Pulmonary artery endothelial cell (primary cell): ENCODE measurements around the gene PXDN. TPM values are rescaled to one million over a fixed set of nuclear protein-coding genes. Genes with fewer than 3 reads are reported as not detected.

Experiments used
- DNase-seq: peaks from one replicate; pipeline ENCODE4 v3.0.0-alpha.2; 2011; ENCODE audit warnings: low read depth, low spot score
- total RNA-seq: library from RNA; depleted of rRNA; stranded (reverse); fragments of >200 nt; gene quantifications from 2 replicates; pipeline ENCODE4 v1.2.3, GENCODE V29; 2014

PXDN gene
- total RNA-seq, 1 donor from 2014 or later, result 307 TPM

DNA sequence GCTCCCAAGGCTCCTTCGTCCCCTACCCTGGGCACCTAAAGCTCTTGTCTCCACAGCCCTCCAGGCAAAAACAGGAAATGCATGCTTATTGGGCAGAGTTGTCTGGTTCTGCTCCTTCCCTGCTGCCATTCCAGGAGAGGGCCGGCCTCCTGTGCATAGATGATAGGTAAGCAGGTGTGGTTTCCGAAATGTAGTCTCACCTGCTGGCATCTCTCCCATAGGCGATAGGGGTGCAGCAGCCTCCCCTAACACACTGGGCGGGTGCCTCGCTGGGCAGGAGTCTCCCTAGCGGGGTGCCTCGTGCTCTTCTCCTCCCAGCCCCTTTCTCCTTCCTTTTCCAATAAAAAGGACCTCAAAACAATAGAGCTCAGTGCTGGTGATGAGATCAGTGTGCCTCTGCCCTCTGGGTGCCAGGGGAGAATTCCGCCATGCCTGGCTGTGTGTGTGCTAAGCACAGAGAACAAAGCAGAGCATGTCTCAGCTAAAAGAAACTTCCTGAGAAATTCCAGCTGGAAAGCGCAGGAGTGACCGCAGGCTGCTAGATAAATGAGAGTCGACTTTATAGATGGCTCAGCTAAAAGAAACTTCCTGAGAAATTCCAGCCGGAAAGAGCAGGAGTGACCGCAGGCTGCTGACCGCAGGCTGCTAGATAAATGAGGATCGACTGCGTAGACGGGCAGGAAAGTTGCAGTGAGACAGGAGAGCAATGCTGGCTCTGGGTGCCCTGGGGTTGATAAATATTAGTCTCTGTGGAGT, 11.3 kb upstream of the PXDN start:
- DNase-seq, result peak; percentile 66

DNA sequence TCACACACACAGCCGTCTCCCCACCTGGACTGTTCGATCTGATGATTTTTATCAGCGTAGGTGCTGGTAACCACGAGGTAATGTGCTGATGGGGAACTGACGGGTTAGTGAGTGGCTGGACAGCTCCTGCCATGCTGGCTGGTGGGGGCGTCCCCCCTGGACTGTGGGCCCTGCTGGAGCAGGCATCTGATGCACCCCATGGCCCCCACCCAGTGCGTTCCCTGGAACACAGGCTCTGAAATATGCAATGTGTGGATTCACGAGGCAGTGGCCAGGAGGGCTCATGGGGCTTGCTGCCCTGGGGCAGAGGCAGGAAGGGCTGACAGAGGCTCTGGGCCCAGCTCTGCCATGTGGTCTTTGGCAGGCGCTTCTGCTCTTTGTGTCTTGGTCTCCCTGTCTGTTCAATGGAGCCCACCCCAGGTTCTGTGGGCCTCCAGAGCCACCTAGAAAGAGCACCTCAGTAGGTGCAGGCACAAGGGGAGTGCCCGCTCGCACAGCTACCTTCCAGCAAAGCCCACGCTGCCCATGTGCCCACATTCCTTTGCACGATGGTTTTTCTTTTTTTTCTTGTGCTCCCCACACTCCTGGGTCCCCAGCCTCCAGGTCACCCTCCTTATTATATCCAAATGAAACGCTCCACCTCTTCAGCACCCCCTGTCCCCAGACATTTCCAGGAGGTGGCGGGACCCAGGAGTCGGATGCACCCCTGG, 10.3 kb upstream of the PXDN start:
- DNase-seq, result no peak

DNA sequence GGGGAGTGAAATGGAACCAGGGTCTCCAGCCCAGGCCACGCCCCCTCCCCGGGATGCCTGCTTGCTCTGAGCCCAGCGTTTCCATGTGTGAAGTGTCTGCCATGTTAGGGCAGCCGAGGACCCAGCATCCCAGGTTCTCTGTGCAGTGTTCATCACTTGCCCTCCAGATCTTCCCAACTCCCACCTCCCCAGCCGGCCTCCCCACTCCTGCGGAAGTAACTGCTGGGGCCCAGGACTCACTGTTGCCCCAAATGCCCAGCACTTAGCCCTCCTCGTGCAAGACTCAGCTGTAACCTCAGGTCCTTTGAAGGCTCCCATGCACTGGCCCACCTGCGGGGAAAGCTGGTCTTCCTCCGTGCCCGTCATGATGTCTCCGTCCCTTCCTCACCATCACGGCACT, 9.7 kb upstream of the PXDN start:
- DNase-seq, result no peak

DNA sequence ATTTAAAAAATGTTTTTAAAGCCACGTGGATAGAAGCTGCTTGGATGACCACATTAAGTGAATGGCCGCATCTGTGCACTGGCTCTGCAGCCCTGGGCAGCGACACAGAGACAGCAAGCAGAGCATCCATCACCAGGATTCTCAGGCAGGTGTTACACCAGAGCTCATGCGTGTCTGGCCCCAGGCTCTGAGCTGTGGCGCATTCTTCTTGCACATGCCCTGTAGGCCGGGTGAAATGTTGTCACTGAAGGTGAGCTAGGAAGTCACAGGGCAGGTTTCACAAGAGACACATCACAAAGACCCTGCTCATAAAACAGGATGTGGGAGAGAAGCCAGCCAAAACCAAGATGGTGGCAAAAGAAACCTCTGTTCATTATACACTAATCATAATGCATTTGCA, 8.4 kb upstream of the PXDN start:
- DNase-seq, result no peak

DNA sequence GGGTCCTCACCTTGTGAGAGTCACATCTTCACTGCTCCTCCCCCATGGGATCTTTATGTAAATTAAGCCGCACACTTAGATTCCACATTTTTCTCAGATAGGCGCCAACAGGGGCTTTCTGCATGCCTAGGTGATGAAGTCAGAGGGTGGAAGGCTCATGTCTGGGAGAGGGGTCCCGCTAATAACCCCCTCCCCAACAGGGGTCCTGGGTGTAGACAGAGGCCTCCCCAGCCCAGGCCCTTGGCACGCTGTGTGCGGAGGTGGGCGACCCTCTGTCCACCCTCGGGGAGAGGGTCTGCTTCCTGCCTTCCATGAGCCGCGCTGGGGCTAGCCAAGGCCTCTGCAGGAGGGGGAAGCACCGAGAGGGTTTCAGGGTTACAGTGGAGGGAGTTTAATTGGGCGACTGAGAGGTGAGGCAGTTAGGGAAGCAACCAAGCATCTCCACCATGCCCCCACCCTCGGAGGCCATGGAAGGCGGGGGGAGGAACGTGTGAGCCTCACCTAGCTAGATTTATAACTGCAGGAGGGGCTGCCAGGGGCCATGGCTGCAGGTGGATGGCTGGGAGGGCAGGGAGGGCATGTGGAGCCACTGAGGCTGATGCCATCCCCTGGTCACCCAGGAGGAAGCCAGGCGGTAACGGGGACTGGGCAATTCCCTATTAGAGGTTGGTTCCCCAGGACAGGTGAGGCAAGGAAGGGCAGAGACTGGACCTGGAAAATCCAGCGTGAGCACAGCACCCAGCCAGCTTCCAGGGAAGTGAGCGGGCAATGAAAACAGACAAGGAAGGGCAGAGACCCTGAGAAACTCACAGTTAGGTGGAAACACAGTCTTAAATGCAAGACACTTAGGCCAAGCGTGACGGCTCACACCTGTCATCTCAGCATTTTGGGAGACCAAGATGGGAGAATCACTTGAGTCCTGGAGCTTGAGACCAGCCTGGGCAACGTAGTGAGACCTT, 7.7 kb upstream of the PXDN start:
- DNase-seq, result no peak

DNA sequence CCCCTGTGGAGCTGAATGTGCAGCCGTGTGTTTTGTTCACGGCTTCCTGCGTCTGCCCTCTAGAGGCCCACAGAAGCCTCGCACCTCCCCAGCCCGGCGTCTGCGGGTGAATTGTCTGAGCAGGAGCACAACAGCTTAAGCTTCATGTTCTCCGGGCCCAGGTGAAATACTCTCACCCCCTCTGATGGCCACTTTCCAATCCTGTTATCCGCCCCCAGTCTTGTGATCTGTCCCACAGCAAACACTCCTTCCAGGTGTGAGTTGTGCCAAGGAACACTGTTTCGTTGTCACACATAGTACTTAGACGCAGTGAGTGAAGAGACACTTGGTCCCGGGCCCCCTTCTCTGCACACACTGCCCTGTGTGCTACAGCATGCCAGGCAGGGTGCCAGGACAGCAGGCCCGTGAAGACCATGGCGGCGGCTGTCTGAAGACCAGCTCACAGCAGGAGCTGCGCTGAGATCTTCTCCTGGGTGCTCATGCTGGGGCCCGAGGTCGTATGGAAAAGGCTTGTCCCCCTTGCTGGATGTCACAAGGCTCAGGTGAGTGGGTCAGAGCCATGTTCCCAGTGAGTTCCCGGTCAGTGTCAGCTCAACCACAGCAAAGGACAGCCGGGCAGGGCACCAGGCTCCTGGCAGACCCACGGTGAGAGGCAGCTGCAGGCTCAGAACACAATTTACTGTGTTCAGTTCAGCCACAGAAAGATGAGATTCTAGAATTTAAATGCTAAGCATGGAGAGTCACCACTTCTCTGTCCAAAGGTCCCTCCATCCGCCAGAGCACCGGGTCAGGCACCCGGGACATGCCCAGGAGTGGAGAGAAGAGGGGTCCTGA, 6.8 kb upstream of the PXDN start:
- peak; percentile 60 for DNase-seq

DNA sequence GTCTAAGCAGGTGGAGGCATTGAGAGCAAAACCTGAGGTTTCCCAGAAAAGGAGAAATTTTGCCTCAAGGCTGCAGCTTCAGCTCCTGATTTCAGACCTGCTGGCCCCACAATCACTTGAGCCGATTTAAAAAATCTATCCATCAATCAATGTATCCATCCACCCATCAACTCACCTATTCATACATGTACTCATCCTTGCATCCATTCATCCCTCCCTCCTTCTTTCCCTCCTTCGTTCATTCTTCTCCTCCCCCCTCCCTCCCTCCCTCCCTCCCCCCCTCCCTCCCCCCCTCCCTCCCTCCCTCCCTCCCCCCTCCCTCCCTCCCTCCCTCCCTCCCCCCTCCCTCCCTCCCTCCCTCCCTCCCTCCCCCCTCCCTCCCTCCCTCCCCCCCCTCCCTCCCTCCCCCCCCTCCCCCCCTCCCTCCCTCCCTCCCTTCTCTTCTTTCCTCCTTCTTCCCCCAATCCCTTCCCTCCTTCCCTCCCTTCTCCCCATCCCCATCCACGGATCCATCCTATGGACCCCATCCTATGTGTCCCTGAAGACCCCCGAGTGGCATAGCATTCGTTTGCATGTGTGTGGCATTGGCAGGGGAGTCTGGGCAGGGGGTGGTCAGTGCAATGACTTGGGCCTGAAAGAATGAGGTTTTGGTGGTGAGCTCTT, 6.1 kb upstream of the PXDN start:
- no peak for DNase-seq

DNA sequence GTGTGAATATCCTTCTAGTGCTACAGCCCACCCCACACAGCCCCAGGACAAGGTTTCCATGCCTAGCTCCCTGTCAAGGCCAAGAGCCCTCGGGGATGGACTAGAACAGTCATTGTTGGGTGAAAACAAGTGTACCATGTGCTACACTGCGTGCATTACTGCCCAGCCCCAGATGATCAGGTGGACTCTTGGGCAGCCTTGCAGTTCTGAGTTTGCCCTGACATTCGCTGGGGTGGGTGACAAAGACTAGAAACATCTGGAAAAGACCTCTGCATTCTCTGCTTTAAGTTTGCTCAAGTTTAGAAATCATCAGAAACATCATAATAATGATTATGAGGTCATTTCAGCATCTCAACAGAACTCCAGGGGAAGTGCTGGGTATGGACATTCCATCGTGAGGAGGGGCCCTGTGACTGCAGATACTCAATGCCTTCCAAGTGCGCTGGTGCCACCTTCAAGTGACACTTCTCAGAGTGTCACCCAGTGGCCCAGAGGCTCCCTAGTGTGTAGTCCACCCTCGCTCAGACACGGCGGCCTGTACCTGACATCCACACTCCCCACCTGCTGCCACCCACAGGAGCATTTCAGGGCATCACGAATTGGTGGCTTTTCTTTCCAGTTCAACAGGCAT, 5.3 kb upstream of the PXDN start:
- DNase-seq, result no peak

DNA sequence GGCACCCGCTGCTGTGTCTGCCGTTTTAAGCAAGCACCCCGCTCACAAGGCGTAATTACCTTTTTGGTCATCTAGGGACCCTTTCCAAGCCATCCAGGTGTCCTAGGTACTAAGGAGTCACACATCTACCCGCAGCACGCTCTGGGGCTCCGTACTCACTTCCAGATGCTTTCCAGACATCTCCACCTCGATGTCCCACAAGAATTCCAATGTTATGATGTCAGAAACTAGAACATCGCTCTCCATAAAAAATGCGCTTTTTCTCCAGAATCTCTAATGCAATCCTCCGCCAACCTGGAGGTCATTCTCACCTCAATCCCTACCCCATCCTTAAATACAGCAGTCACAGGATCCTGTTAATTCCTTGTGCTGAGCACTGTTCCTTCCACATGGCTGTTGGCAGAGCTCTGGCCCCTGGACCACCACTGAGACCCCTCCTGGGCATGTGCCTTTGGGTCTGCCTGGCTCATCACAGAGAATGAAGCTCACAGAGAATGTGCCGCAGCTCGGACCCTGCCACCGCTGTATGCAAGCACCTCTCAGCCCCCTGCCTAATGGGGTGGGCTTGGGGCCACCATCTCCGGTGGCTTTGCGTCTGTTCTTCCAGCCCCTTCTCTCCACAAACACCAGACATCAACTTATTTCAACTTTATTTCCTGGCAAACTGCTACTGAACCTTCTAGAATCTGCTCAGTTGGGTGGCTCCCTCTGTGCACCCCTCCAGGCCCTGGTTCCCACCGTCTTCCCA, 4.6 kb upstream of the PXDN start:
- no peak for DNase-seq

DNA sequence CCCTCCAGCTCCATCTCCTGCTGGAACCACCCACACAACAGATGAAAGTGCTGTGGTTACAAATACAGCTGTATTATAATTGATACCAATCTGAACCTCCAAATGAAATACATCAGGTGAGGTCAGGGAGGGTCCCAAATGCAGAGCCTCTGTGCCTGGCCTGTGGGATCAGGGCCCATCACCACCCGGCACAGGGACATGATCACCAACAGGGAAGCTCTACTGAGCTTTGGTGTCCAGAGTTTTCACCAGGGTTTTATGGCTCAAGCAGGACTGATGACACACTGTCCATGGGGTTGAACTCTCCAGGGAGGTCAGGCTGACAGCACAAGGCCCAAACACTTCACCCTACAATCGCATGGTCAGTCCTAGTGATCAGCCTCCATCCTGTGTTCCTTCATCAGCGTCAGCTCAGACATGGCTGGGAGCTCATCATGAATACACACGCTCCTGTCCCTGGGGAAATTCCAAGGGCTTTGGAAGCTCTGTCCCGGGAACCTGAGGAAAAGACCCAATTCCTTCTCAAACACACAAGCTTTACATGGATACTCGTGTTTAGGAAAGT, 3.9 kb upstream of the PXDN start:
- no peak for DNase-seq

DNA sequence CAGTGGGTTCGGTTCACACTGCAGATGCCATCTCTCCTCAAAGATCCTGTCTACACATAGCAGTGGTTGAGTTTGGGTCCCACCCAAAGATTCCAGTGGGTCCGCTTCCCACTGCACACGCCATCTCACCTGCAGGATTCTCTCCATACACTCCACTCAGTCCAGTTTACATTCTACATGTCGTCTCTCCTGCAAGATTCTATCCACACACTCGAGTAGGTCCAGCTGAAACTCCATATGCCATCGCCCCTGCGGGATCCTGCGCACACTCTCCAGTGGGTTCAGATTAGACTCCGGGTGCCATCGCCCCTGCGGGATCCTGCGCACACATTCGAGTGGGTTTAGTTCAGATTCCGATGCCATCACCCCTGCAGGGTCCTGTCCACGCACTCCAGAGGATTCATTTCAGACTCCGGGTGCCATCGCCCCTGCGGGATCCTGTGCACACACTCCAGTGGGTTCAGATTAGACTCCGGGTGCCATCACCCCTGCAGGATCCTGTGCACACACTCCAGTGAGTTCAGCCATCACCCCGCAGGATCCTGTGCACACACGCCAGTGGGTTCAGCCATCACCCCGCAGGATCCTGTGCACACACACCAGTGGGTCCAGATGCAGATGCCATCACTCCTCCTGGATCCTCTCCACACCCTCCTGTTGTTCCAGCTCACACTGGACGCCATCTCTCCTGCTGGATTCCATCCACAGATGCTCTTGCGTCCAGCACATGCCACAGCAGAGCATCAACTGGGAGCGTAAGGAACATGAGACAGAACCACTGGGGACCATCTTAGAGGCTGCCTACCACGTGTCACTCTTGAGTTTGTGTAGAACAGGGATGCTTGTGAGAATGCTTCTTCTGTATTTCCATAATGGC, 3.0 kb upstream of the PXDN start:
- DNase-seq, result no peak

DNA sequence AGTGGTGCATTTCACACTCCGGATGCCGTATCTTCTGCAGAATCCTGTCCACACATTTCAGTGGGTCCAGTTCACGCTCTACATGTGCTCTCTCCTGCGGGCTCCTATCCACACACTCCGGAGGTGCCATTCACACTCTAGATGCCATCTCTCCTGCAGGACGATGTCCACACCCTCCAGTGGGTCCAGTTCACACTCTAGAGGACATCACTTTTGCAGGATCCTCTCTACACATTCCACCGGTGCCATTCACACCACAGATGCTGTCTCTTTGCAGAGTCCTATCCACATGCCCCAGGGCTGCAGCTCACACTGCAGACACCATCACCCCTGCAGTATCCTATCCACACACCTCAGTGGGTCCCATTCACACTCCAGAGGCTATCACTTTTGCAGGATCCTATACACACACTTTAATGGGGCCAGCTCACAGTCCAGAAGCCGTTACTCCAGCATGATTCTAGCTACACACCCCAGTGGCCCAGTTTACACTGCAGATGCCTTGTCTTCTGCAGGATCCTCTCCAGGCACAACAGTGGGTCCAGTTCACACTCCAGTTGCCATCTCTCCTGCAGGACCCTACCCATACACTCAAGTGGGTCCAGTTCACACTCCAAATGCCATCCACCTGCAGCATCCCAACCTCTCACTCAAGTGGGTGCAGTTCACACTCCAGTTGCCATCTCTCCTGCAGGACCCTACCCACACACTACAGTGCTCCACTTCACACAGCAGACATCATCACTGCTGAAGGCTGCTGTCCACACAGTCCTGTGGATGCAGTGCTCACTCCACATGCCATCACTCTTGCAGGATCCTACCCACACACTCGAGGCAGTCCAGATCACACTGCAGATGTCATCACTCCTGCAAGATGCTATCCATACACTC, 2.1 kb upstream of the PXDN start:
- no peak for DNase-seq

DNA sequence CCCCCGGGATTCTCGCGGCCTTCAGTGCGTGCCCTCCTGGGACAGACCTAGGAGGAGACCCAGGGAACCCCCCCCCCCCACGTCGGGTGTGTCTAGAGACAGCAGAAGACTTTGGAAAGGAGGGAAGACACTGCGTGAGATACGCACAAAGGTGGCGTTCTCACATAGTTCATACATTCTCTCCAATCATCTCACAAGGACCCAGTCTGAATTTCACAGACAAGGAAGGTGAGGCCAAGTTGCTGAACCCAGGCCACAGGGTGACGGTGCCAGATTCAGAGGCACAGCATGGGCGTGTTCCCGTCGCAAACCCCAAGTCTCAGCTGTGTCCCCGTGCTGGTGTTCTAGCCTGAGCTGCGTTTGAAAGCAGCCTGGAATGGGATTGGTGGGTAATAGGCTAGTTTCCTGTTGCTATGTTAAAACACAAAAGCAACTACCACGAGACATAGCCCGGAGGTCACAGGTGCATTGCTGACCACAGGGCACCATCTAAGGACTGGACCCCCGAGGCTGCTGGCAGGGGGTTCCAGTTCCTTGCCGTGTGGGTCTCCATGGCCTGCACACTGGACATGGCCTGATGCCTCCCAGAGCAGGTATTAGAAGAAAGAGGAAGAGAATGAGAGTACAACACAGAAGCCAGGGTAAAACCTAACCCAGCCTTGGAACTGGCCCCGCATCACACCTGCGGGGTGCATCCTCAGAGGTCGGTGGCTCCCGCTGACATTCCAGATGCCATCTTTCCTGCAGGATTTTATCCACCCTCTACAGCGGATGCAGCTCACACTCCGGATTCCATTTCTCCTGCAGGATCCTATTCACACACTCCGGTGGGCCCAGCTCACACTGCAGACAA, 1.1 kb upstream of the PXDN start:
- DNase-seq, result no peak

DNA sequence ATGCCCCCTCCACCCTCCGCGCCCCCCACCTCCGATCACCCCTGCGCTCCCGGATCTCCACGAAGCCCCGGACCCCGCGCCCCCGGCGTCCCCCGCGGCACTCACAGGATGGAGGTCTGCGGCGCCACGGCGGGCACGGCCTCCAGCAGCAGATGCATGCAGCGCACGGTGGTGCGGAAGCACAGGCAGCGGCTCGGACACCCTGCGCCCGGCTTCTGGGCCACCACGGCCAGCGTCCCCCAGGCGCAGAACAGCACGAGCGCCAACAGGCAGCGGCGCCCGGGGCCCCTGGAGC, 217 bp downstream of the PXDN start:
- DNase-seq, result no peak

DNA sequence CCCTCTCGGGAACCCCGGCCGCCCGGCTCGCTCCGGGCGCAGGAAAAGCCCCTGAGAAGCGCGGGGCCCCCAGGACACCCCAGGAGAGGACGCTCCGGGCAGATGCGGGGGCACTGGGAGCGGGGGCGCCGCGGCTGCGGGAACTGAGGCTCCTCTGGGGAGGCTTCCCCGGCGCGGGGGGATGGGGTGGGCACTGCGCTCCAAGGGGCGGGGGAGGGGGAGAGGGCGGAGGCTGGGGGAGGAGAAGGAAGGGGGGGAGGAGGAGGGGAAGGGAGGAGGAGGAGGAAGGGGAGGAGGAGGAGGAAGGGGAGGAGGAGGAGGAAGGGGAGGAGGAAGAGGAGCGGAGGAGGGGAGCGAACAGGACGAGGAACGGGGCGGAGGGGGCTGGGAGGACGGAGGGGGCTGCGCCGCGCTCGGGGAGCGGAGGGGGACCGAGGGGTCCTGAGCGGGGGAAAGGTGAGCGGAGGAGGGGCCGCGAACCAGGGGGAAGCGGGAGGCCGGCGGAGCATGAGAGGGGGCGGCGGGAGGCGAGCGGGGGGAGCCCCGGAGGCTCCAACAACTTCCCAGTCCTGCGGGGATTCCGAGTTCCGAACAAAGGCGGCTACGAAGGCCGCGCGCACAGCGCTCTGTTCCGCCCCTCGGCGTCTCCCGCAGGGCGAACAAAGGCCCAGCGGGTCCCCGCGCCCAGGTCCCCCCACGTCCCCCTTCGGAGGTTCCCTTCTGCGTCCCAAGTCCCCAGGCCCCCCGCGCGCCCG, 742 bp downstream of the PXDN start:
- DNase-seq, result no peak
